HepG2 (cell line): Measurements from ENCODE around the gene SHFL. TPM values are rescaled to one million over a fixed set of nuclear protein-coding genes. Genes with fewer than 3 reads are reported as not detected.

Source experiments
- BORCS8-MEF2B ChIP-seq: sonication (generic); formaldehyde crosslinking; IDR thresholded peaks from 2 replicates; pipeline ENCODE4 v1.8.0; 2022; ENCODE audit warnings: mild to moderate bottlenecking, missing genetic modification reagents
- KAT2B ChIP-seq: fragments of 150-350 bp; IDR thresholded peaks from 2 replicates; pipeline ENCODE4 v1.6.1; 2014; ENCODE audit warnings: low read depth, low read length, borderline replicate concordance
- MXI1 ChIP-seq: IDR thresholded peaks from 3 replicates; pipeline ENCODE4 v1.6.1; 2012; ENCODE audit warnings: low read depth, low read length, inconsistent platforms, borderline replicate concordance
- PHF20 ChIP-seq: sonication (generic); formaldehyde crosslinking; IDR thresholded peaks from 2 replicates; pipeline ENCODE4 v1.5.0; 2020; ENCODE audit warnings: mild to moderate bottlenecking, missing genetic modification reagents
- SAFB2 ChIP-seq: sonication (generic); formaldehyde crosslinking; IDR thresholded peaks from 2 replicates; pipeline ENCODE4 v1.5.1; 2020; ENCODE audit warnings: missing genetic modification reagents, low read depth, mild to moderate bottlenecking, borderline replicate concordance
- SMARCE1 ChIP-seq: fragments of 450-650 bp; IDR thresholded peaks from 2 replicates; pipeline ENCODE4 v1.6.1; 2017; ENCODE audit warnings: borderline replicate concordance
- SSRP1 ChIP-seq: IDR thresholded peaks from 2 replicates; pipeline ENCODE4 v1.6.1; 2016; ENCODE audit warnings: control low read depth
- ZBTB7A ChIP-seq: sonication (generic); formaldehyde crosslinking; IDR thresholded peaks from 2 replicates; pipeline ENCODE4 v1.8.0; 2022; ENCODE audit warnings: mild to moderate bottlenecking, missing genetic modification reagents
- ZFP36L1 ChIP-seq: sonication (generic); formaldehyde crosslinking; IDR thresholded peaks from 2 replicates; pipeline ENCODE4 v1.8.0; 2022; ENCODE audit warnings: mild to moderate bottlenecking, missing genetic modification reagents, moderate library complexity
- ZNF101 ChIP-seq: sonication (generic); formaldehyde crosslinking; IDR thresholded peaks from 2 replicates; pipeline ENCODE4 v1.4.0; 2020; ENCODE audit warnings: mild to moderate bottlenecking, low read depth, missing genetic modification reagents, borderline replicate concordance
- ZNF839 ChIP-seq: sonication (generic); formaldehyde crosslinking; IDR thresholded peaks from 2 replicates; pipeline ENCODE4 v1.4.0; 2020; ENCODE audit warnings: missing genetic modification reagents, mild to moderate bottlenecking, borderline replicate concordance
- ZSCAN22 ChIP-seq: sonication (generic); formaldehyde crosslinking; IDR thresholded peaks from 2 replicates; pipeline ENCODE4 v1.4.0; 2020; ENCODE audit warnings: mild to moderate bottlenecking, missing genetic modification reagents
- polyA plus RNA-seq, 8 experiments: library from polyadenylated mRNA; depleted of rRNA in 3 of 8; stranded (reverse) in 7 of 8; unstranded in 1 of 8; fragments of >200 nt; fragmentation: Illumina TruSeq in 4 of 8; extraction: Trizol in 4 of 8; gene quantifications; 2 replicates each; pipeline versions ENCODE4 v1.2.1 to v1.2.3, GENCODE V29; 2011 to 2016; ENCODE audit warnings: low read depth in 4 of 8, missing spikeins in 1 of 8, mixed read lengths in 1 of 8; ENCODE audit not compliant: insufficient read depth in 1 of 8
- total RNA-seq, 5 experiments: library from RNA; depleted of rRNA; stranded (reverse); fragments of >200 nt; fragmentation: Illumina TruSeq; extraction: Trizol; gene quantifications; 2 replicates each; pipeline ENCODE4 v1.2.3, GENCODE V29; 2016; ENCODE audit warnings: low read depth in 1 of 5
- TF ChIP-seq, protein P1 (sequence below): sonication (generic); formaldehyde crosslinking; conservative IDR thresholded peaks from 2 replicates; pipeline ENCODE4 v1.8.0; 2022; ENCODE audit warnings: mild to moderate bottlenecking, moderate library complexity, missing genetic modification reagents
- TF ChIP-seq, protein P2 (sequence below), 2 experiments: sonication (generic) in 1 of 2; formaldehyde crosslinking in 1 of 2; IDR thresholded peaks; 2 replicates each; pipeline versions ENCODE4 v1.6.1 to v1.9.0; 2014 to 2022; ENCODE audit warnings: antibody characterized with exemption in 1 of 2, borderline replicate concordance in 1 of 2, inconsistent platforms in 1 of 2, low read depth in 1 of 2, missing genetic modification reagents in 1 of 2
- TF ChIP-seq, protein P3 (sequence below): sonication (generic); formaldehyde crosslinking; IDR thresholded peaks from 2 replicates; pipeline ENCODE4 v1.4.0; 2020; ENCODE audit warnings: missing genetic modification reagents, borderline replicate concordance
- TF ChIP-seq, protein P4 (sequence below): sonication (generic); formaldehyde crosslinking; IDR thresholded peaks from 2 replicates; pipeline ENCODE4 v1.9.0; 2021; ENCODE audit warnings: missing genetic modification reagents, borderline replicate concordance

Gene SHFL
- total and polyA plus RNA-seq, 2 of the 13 experiments (the other 11 are each of a cell fraction or from before 2014, with no cell fraction given): 12.3 to 36.4 TPM

DNA sequence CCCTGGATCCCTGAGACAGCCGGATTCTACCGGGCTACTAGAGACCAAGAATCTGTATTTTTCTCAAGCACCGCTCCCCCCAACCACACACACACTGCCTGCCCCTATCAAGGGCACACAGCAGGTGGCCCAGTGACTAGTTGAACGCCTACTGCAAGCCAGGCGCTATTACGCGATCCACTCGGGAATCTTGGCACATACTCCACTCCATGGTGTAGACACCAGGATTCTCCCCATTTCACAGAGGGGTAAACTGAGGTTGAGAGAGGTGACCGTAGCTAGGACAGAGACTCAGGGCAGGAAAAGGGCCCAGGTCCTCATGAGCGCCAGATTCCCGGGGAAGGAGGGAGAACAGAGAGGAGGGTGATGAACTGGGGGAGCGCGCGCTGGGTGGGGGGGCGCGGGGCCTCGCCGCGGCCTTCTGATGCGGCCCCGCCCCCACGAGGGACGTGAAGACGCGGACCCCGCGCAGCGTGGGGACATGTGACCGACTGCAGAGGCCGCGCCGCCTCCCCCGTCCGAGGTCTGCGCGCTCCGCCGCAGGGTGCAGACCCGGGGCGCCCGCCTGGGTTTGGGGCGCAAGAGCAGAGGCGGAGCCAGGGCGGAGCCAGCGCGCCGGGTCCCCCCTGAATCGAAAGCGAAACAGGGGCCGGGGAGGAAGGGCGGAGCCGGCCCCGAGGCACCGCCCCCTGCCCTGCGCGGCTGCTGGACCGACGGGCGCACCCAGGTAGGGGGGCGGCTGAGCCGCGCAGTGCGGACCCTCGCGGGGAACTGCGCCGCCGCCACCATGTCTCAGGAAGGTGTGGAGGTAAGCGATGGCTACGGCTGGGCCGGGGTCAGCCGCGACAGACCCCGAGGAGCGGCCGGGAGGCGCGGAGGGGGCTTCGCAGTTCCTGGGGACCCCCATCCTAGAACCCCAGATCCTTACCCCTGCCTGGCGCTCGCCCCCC lies at the start of gene SHFL (continued):
- no peak for TF ChIP-seq ZNF101 (CRISPR knock-in tag)
- TF ChIP-seq ZBTB7A (CRISPR knock-in tag): no peak
- no peak for TF ChIP-seq KAT2B
- TF ChIP-seq, protein P1, sequence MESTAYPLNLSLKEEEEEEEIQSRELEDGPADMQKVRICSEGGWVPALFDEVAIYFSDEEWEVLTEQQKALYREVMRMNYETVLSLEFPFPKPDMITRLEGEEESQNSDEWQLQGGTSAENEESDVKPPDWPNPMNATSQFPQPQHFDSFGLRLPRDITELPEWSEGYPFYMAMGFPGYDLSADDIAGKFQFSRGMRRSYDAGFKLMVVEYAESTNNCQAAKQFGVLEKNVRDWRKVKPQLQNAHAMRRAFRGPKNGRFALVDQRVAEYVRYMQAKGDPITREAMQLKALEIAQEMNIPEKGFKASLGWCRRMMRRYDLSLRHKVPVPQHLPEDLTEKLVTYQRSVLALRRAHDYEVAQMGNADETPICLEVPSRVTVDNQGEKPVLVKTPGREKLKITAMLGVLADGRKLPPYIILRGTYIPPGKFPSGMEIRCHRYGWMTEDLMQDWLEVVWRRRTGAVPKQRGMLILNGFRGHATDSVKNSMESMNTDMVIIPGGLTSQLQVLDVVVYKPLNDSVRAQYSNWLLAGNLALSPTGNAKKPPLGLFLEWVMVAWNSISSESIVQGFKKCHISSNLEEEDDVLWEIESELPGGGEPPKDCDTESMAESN: no peak
- TF ChIP-seq, protein P2, sequence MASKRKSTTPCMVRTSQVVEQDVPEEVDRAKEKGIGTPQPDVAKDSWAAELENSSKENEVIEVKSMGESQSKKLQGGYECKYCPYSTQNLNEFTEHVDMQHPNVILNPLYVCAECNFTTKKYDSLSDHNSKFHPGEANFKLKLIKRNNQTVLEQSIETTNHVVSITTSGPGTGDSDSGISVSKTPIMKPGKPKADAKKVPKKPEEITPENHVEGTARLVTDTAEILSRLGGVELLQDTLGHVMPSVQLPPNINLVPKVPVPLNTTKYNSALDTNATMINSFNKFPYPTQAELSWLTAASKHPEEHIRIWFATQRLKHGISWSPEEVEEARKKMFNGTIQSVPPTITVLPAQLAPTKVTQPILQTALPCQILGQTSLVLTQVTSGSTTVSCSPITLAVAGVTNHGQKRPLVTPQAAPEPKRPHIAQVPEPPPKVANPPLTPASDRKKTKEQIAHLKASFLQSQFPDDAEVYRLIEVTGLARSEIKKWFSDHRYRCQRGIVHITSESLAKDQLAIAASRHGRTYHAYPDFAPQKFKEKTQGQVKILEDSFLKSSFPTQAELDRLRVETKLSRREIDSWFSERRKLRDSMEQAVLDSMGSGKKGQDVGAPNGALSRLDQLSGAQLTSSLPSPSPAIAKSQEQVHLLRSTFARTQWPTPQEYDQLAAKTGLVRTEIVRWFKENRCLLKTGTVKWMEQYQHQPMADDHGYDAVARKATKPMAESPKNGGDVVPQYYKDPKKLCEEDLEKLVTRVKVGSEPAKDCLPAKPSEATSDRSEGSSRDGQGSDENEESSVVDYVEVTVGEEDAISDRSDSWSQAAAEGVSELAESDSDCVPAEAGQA (IDR thresholded peaks at IDR 0.05; ENCODE audit: low read depth): no peak
- TF ChIP-seq, protein P2 (CRISPR knock-in tag; IDR thresholded peaks at IDR 0.05; ENCODE audit: borderline replicate concordance): no peak
- TF ChIP-seq BORCS8-MEF2B (CRISPR knock-in tag): no peak
- no peak for TF ChIP-seq ZNF839 (CRISPR knock-in tag)
- TF ChIP-seq SMARCE1: no peak
- peak; percentile 40; the same call in 1 of the 3 replicates for TF ChIP-seq MXI1
- TF ChIP-seq, protein P3, sequence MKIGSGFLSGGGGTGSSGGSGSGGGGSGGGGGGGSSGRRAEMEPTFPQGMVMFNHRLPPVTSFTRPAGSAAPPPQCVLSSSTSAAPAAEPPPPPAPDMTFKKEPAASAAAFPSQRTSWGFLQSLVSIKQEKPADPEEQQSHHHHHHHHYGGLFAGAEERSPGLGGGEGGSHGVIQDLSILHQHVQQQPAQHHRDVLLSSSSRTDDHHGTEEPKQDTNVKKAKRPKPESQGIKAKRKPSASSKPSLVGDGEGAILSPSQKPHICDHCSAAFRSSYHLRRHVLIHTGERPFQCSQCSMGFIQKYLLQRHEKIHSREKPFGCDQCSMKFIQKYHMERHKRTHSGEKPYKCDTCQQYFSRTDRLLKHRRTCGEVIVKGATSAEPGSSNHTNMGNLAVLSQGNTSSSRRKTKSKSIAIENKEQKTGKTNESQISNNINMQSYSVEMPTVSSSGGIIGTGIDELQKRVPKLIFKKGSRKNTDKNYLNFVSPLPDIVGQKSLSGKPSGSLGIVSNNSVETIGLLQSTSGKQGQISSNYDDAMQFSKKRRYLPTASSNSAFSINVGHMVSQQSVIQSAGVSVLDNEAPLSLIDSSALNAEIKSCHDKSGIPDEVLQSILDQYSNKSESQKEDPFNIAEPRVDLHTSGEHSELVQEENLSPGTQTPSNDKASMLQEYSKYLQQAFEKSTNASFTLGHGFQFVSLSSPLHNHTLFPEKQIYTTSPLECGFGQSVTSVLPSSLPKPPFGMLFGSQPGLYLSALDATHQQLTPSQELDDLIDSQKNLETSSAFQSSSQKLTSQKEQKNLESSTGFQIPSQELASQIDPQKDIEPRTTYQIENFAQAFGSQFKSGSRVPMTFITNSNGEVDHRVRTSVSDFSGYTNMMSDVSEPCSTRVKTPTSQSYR: no peak
- TF ChIP-seq SSRP1 (CRISPR knock-in tag): no peak
- TF ChIP-seq ZSCAN22: 0 out of 2 replicates have a peak, but pooled peaks have one; percentile 12
- TF ChIP-seq SAFB2 (CRISPR knock-in tag): no peak
- TF ChIP-seq ZFP36L1: no peak
- peak; percentile 29; the same call in 1 of the 2 replicates for TF ChIP-seq PHF20
- TF ChIP-seq, protein P4, sequence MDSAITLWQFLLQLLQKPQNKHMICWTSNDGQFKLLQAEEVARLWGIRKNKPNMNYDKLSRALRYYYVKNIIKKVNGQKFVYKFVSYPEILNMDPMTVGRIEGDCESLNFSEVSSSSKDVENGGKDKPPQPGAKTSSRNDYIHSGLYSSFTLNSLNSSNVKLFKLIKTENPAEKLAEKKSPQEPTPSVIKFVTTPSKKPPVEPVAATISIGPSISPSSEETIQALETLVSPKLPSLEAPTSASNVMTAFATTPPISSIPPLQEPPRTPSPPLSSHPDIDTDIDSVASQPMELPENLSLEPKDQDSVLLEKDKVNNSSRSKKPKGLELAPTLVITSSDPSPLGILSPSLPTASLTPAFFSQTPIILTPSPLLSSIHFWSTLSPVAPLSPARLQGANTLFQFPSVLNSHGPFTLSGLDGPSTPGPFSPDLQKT: no peak
